Gastroesophageal sphincter (tissue), 3 donors: ENCODE data around the gene SLC17A4.

Source experiments
- POLR2A ChIP-seq, 2 donors: fragments of 450-650 bp; IDR thresholded peaks; one replicate each; pipeline ENCODE4 v1.6.1; 2017; ENCODE audit warnings: antibody characterized with exemption in 2 of 2, mild to moderate bottlenecking in 2 of 2, moderate library complexity in 1 of 2
- TF ChIP-seq, protein P1 (sequence below), 4 experiments: fragments of 200-600 bp in 2 of 4; fragments of 450-650 bp in 2 of 4; sonication (generic) in 1 of 4; IDR thresholded peaks; one replicate each; pipeline ENCODE4 v1.5.1; 2017 to 2019; ENCODE audit warnings: antibody characterized with exemption in 4 of 4, mild to moderate bottlenecking in 2 of 4, moderate library complexity in 2 of 4

DNA sequence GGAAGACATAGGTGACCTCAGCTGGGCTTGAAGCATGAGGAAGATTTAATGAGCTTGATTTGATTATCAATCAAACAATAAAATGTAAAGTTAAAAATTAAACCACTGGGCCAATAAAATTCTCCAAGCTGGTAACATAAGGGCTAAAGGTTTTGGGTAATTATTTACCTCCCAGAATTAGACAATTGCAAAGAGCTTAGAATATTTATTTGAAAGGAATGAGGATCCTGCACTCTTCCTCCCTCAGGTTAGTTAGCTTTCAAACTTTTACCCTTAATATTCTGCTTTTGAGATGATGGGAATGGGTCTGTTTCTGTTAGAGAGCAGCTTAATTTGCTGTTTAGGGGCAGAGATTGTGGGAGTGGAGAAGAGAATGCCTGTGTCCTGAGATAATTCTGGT, at the start of gene SLC17A4:
- TF ChIP-seq, protein P1, sequence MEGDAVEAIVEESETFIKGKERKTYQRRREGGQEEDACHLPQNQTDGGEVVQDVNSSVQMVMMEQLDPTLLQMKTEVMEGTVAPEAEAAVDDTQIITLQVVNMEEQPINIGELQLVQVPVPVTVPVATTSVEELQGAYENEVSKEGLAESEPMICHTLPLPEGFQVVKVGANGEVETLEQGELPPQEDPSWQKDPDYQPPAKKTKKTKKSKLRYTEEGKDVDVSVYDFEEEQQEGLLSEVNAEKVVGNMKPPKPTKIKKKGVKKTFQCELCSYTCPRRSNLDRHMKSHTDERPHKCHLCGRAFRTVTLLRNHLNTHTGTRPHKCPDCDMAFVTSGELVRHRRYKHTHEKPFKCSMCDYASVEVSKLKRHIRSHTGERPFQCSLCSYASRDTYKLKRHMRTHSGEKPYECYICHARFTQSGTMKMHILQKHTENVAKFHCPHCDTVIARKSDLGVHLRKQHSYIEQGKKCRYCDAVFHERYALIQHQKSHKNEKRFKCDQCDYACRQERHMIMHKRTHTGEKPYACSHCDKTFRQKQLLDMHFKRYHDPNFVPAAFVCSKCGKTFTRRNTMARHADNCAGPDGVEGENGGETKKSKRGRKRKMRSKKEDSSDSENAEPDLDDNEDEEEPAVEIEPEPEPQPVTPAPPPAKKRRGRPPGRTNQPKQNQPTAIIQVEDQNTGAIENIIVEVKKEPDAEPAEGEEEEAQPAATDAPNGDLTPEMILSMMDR (IDR thresholded peaks at IDR 0.05) = no peak
- no peak for TF ChIP-seq POLR2A (IDR thresholded peaks at IDR 0.05)
